Inflammatory macrophage treated with lipopolysaccharide for 4 hours (primary cell): ENCODE measurements around the gene TOR1AIP2.
"Not testable (repeated sequence)": the region's sequence is repeated elsewhere in the genome, so short reads cannot be mapped to it uniquely, and the experiment has no call there.

Experiments
- DNase-seq: peaks from one replicate; pipeline ENCODE4 v3.0.0-alpha.2; 2020

Gene TOR1AIP2

GRCh38 chr1:179805291-179806195, 72.1 kb downstream of the TOR1AIP2 start:
- DNase-seq: no peak

- not testable (repeated sequence) for DNase-seq
Observed at GRCh38 chr1:179804417-179804816, 73.2 kb downstream of the TOR1AIP2 start.

GRCh38 chr1:179803918-179804317, 73.7 kb downstream of the TOR1AIP2 start:
- no peak for DNase-seq

- DNase-seq: no peak
Observed at GRCh38 chr1:179803104-179803503, 74.5 kb downstream of the TOR1AIP2 start.

GRCh38 chr1:179800481-179800880, 77.1 kb downstream of the TOR1AIP2 start:
- no peak for DNase-seq

GRCh38 chr1:179798864-179799516, 78.6 kb downstream of the TOR1AIP2 start:
- no peak for DNase-seq

GRCh38 chr1:179798213-179798863, 79.3 kb downstream of the TOR1AIP2 start:
- no peak for DNase-seq

GRCh38 chr1:179794669-179795068, 82.9 kb downstream of the TOR1AIP2 start:
- no peak for DNase-seq

- no peak for DNase-seq
Observed at GRCh38 chr1:179794146-179794545, 83.5 kb downstream of the TOR1AIP2 start.

- no peak for DNase-seq
Observed at GRCh38 chr1:179793281-179793680, 84.3 kb downstream of the TOR1AIP2 start.
